Neural cell (in vitro differentiated cells): ENCODE measurements around the gene MMP7. TPM values are rescaled to one million over a fixed set of nuclear protein-coding genes. Genes with fewer than 3 reads are reported as not detected.

Experiments
- H2AFZ ChIP-seq: fragments of 200-600, 300-800 bp; sonication (generic), shearing (Covaris generic); 2 replicates; pipeline ENCODE4 v1.6.0; 2014; ENCODE audit warnings: low read depth, mild to moderate bottlenecking, antibody characterized with exemption, low read length, moderate library complexity
- H3F3A ChIP-seq: fragments of 200-600 bp; shearing (Covaris generic); 2 replicates; pipeline ENCODE4 v1.6.1; 2016; ENCODE audit warnings: mild to moderate bottlenecking, moderate library complexity, mixed read lengths, antibody characterized with exemption, low read length; ENCODE audit not compliant: insufficient read depth, poor library complexity, severe bottlenecking
- H3K27ac ChIP-seq: fragments of 200-600, 300-800 bp; sonication (generic), shearing (Covaris generic); 2 replicates; pipeline ENCODE4 v1.5.1; 2014; ENCODE audit warnings: mild to moderate bottlenecking, low read length, moderate library complexity
- H3K27me3 ChIP-seq: fragments of 300-800, 200-600 bp; sonication (generic), shearing (Covaris generic); 2 replicates; pipeline ENCODE4 v1.6.0; 2014; ENCODE audit warnings: mild to moderate bottlenecking, low read depth, low read length, moderate library complexity; ENCODE audit not compliant: insufficient read depth
- H3K36me3 ChIP-seq: fragments of 300-800, 200-600 bp; sonication (generic), shearing (Covaris generic); 2 replicates; pipeline ENCODE4 v1.5.1; 2014; ENCODE audit warnings: mild to moderate bottlenecking, antibody characterized with exemption, low read length, moderate library complexity; ENCODE audit not compliant: insufficient read depth
- H3K4me2 ChIP-seq: fragments of 300-800, 200-600 bp; sonication (generic), shearing (Covaris generic); 2 replicates; pipeline ENCODE4 v1.6.0; 2014; ENCODE audit warnings: mild to moderate bottlenecking, low read length
- H3K4me3 ChIP-seq: fragments of 300-800, 200-600 bp; sonication (generic), shearing (Covaris generic); 2 replicates; pipeline ENCODE4 v1.5.1; 2014; ENCODE audit warnings: mild to moderate bottlenecking, low read length, moderate library complexity
- H3K79me2 ChIP-seq: fragments of 200-600 bp; shearing (Covaris generic); replicated peaks from 2 replicates; pipeline ENCODE4 v1.6.0; 2014; ENCODE audit warnings: mild to moderate bottlenecking, low read length, moderate library complexity; ENCODE audit not compliant: insufficient read depth
- H3K9ac ChIP-seq: fragments of 300-800, 200-600 bp; sonication (generic), shearing (Covaris generic); 2 replicates; pipeline ENCODE4 v1.6.1; 2016; ENCODE audit warnings: mild to moderate bottlenecking, low read length, mixed read lengths
- H3K9me2 ChIP-seq: fragments of 200-600 bp; shearing (Covaris generic); 2 replicates; pipeline ENCODE4 v1.6.1; 2016; ENCODE audit warnings: mild to moderate bottlenecking, low read length, mixed read lengths; ENCODE audit not compliant: insufficient read depth
- H3K9me3 ChIP-seq: fragments of 200-600, 300-800 bp; sonication (generic), shearing (Covaris generic); 2 replicates; pipeline ENCODE4 v1.6.1; 2016; ENCODE audit warnings: mild to moderate bottlenecking, mixed run types, low read length, moderate library complexity, mixed read lengths
- H4K20me1 ChIP-seq: fragments of 200-600 bp; shearing (Covaris generic); 2 replicates; pipeline ENCODE4 v1.6.1; 2016; ENCODE audit warnings: mild to moderate bottlenecking, mixed run types; ENCODE audit not compliant: insufficient read depth
- CTCF ChIP-seq: fragments of 450-650 bp; IDR thresholded peaks from 2 replicates; pipeline ENCODE4 v1.5.1; 2014; ENCODE audit warnings: antibody characterized with exemption, mild to moderate bottlenecking, moderate library complexity; ENCODE audit not compliant: poor library complexity, severe bottlenecking
- EP300 ChIP-seq: fragments of 450-650 bp; conservative IDR thresholded peaks from 2 replicates; pipeline ENCODE4 v1.6.1; 2014; ENCODE audit warnings: antibody characterized with exemption, mild to moderate bottlenecking, moderate library complexity; ENCODE audit not compliant: poor library complexity, severe bottlenecking
- EZH2 ChIP-seq: fragments of 200-600, 300-800 bp; shearing (Covaris generic), sonication (generic); IDR thresholded peaks from 2 replicates; pipeline ENCODE4 v1.6.1; 2014; ENCODE audit warnings: antibody characterized with exemption, low read length, borderline replicate concordance, mild to moderate bottlenecking; ENCODE audit not compliant: insufficient read depth, poor library complexity, severe bottlenecking
- MXI1 ChIP-seq: fragments of 450-650 bp; conservative IDR thresholded peaks from 2 replicates; pipeline ENCODE4 v1.6.1; 2014; ENCODE audit warnings: antibody characterized with exemption, mild to moderate bottlenecking; ENCODE audit not compliant: poor library complexity, severe bottlenecking
- POLR2AphosphoS5 ChIP-seq: IDR thresholded peaks from 2 replicates; pipeline ENCODE4 v1.6.1; 2012
- RAD21 ChIP-seq: fragments of 450-650 bp; conservative IDR thresholded peaks from 2 replicates; pipeline ENCODE4 v1.6.1; 2014; ENCODE audit warnings: antibody characterized with exemption, mild to moderate bottlenecking, moderate library complexity
- REST ChIP-seq: IDR thresholded peaks from 2 replicates; pipeline ENCODE4 v1.6.1; 2012; ENCODE audit warnings: borderline replicate concordance
- SMC3 ChIP-seq: fragments of 450-650 bp; conservative IDR thresholded peaks from 2 replicates; pipeline ENCODE4 v1.6.1; 2014; ENCODE audit warnings: antibody characterized with exemption, mild to moderate bottlenecking, moderate library complexity; ENCODE audit not compliant: poor library complexity
- TAF1 ChIP-seq: IDR thresholded peaks from 2 replicates; pipeline ENCODE4 v1.6.1; 2012; ENCODE audit warnings: low read depth
- polyA plus RNA-seq: library from polyadenylated mRNA; depleted of rRNA; stranded (reverse); fragments of >200 nt; gene quantifications from 2 replicates; pipeline ENCODE4 v1.2.3, GENCODE V29; 2014

Gene MMP7
- polyA plus RNA-seq, 1 donor from 2014 or later, result not detected

- Histone ChIP-seq H3K9me3 (no peaks in the 10 kb centered on the region), H3K9me2 (no peaks in the 10 kb centered on the region), H3K9ac (no peak overlapping the region), H3F3A (no peaks in the 10 kb centered on the region), H4K20me1 (no peaks in the 10 kb centered on the region), H3K79me2 (no peaks in the 10 kb centered on the region), H3K4me2 (no peak overlapping the region), H3K4me3 (no peak overlapping the region), H3K36me3 (no peaks in the 10 kb centered on the region), H3K27me3 (no peaks in the 10 kb centered on the region), H2AFZ (no peak overlapping the region), H3K27ac (no peak overlapping the region)
- TF ChIP-seq CTCF (no peak), EP300 (no peak), RAD21 (no peak), MXI1 (no peak), SMC3 (no peak), EZH2 (no peak), POLR2AphosphoS5 (no peak), TAF1 (no peak), REST (no peak)
Observed at GRCh38 chr11:102555091-102555490, 24.5 kb upstream of the MMP7 start.

GRCh38 chr11:102553835-102554282 lies 23.3 kb upstream of the MMP7 start:
- H3K79me2 ChIP-seq, result no peaks in the 10 kb centered on the region
- H4K20me1 ChIP-seq, result no peaks in the 10 kb centered on the region
- H3K4me3 ChIP-seq, result no peak overlapping the region
- H3K9me3 ChIP-seq, result no peaks in the 10 kb centered on the region
- H3K27ac ChIP-seq, result no peak overlapping the region
- no peaks in the 10 kb centered on the region for H3K36me3 ChIP-seq
- no peaks in the 10 kb centered on the region for H3F3A ChIP-seq
- TF ChIP-seq RAD21 (no peak), EP300 (no peak), REST (no peak), SMC3 (no peak), MXI1 (no peak), EZH2 (no peak), CTCF (no peak), TAF1 (no peak)
- H2AFZ ChIP-seq, result no peak overlapping the region
- H3K9me2 ChIP-seq, result no peaks in the 10 kb centered on the region
- no peak overlapping the region for H3K9ac ChIP-seq
- no peaks in the 10 kb centered on the region for H3K27me3 ChIP-seq
- no peak overlapping the region for H3K4me2 ChIP-seq
